GM21390 (cell line): Measurements from ENCODE around the gene LENG8.

Source experiments
- ATAC-seq: cut with Tn5 transposase; IDR thresholded peaks from one replicate; pipeline ENCODE4 v1.9.1; 2021; ENCODE audit not compliant: unreplicated experiment

LENG8 gene

GRCh38 chr19:54422136-54422535 lies 26.9 kb upstream of the LENG8 start:
- no peak for ATAC-seq

GRCh38 chr19:54424201-54424600 lies 24.8 kb upstream of the LENG8 start:
- ATAC-seq, result no peak

GRCh38 chr19:54424660-54425381 lies 24.2 kb upstream of the LENG8 start:
- no peak for ATAC-seq

GRCh38 chr19:54425382-54425723 lies 23.6 kb upstream of the LENG8 start:
- ATAC-seq, result no peak

- no peak for ATAC-seq
Observed at GRCh38 chr19:54426291-54426931, 22.6 kb upstream of the LENG8 start.

- no peak for ATAC-seq
Observed at GRCh38 chr19:54427586-54427985, 21.4 kb upstream of the LENG8 start.

GRCh38 chr19:54428323-54429175 lies 20.4 kb upstream of the LENG8 start:
- no peak for ATAC-seq

- no peak for ATAC-seq
Observed at GRCh38 chr19:54429176-54429495, 19.9 kb upstream of the LENG8 start.

- no peak for ATAC-seq
Observed at GRCh38 chr19:54429545-54430227, 19.3 kb upstream of the LENG8 start.

- ATAC-seq, result no peak
Observed at GRCh38 chr19:54430306-54431254, 18.4 kb upstream of the LENG8 start.

- no peak for ATAC-seq
Observed at GRCh38 chr19:54431255-54431838, 17.7 kb upstream of the LENG8 start.

GRCh38 chr19:54432144-54432738 lies 16.8 kb upstream of the LENG8 start:
- no peak for ATAC-seq

- no peak for ATAC-seq
Observed at GRCh38 chr19:54433697-54434096, 15.3 kb upstream of the LENG8 start.

- ATAC-seq, result no peak
Observed at GRCh38 chr19:54434112-54434872, 14.7 kb upstream of the LENG8 start.

- no peak for ATAC-seq
Observed at GRCh38 chr19:54434873-54435214, 14.2 kb upstream of the LENG8 start.

- ATAC-seq, result no peak
Observed at GRCh38 chr19:54435551-54436016, 13.4 kb upstream of the LENG8 start.

GRCh38 chr19:54436031-54436523 lies 12.9 kb upstream of the LENG8 start:
- ATAC-seq, result no peak

- ATAC-seq, result no peak
Observed at GRCh38 chr19:54436628-54437252, 12.3 kb upstream of the LENG8 start.
